WERI-Rb-1 (cell line): ENCODE results near the gene RAPGEF4.

ENCODE experiments used
- DNase-seq: peaks from one replicate; pipeline ENCODE4 v3.0.0-alpha.2; 2020
- H3K27ac ChIP-seq: fragments of 250-450 bp; sonication (Bioruptor Pico); 2 replicates; pipeline ENCODE4 v1.5.1; 2020; ENCODE audit warnings: mild to moderate bottlenecking, moderate library complexity
- H3K27me3 ChIP-seq: fragments of 250-450 bp; sonication (Bioruptor Pico); 2 replicates; pipeline ENCODE4 v1.5.1; 2021; ENCODE audit warnings: mild to moderate bottlenecking, low read depth, moderate library complexity; ENCODE audit not compliant: insufficient read depth, severe bottlenecking
- H3K36me3 ChIP-seq: fragments of 250-450 bp; sonication (Bioruptor Pico); 2 replicates; pipeline ENCODE4 v1.5.1; 2020; ENCODE audit warnings: mild to moderate bottlenecking, moderate library complexity
- H3K4me3 ChIP-seq: 2 replicates; pipeline ENCODE4 v1.5.1; 2011; ENCODE audit warnings: low read depth, mild to moderate bottlenecking, control low read depth, low read length
- H3K9me3 ChIP-seq: fragments of 250-450 bp; sonication (Bioruptor Pico); 2 replicates; pipeline ENCODE4 v1.5.1; 2021; ENCODE audit warnings: mild to moderate bottlenecking, moderate library complexity; ENCODE audit not compliant: severe bottlenecking
- CTCF ChIP-seq: IDR thresholded peaks from 2 replicates; pipeline ENCODE4 v1.5.1; 2011; ENCODE audit warnings: low read depth, mild to moderate bottlenecking, control low read depth, inconsistent platforms, low read length

Gene RAPGEF4

GRCh38 chr2:172964511-172965139 is 229.0 kb downstream of the RAPGEF4 start:
- TF ChIP-seq CTCF: no peak
- Histone ChIP-seq H3K27ac (no peak overlapping the region), H3K36me3 (no peaks in the 10 kb centered on the region), H3K4me3 (no peak overlapping the region), H3K27me3 (no peaks in the 10 kb centered on the region), H3K9me3 (no peaks in the 10 kb centered on the region)
- no peak for DNase-seq

GRCh38 chr2:172965433-172966212 is 230.0 kb downstream of the RAPGEF4 start:
- TF ChIP-seq CTCF: no peak
- no peaks in the 10 kb centered on the region for H3K36me3 ChIP-seq
- H3K27ac ChIP-seq: no peak overlapping the region
- no peak overlapping the region for H3K4me3 ChIP-seq
- H3K9me3 ChIP-seq: no peaks in the 10 kb centered on the region
- DNase-seq: no peak
- no peaks in the 10 kb centered on the region for H3K27me3 ChIP-seq

GRCh38 chr2:172967036-172967982 is 231.7 kb downstream of the RAPGEF4 start:
- Histone ChIP-seq H3K27ac (no peak overlapping the region), H3K9me3 (no peaks in the 10 kb centered on the region), H3K36me3 (no peaks in the 10 kb centered on the region), H3K27me3 (no peaks in the 10 kb centered on the region), H3K4me3 (no peak overlapping the region)
- no peak for TF ChIP-seq CTCF
- no peak for DNase-seq

- DNase-seq: no peak
- TF ChIP-seq CTCF: no peak
- no peaks in the 10 kb centered on the region for H3K36me3 ChIP-seq
- H3K27me3 ChIP-seq: no peaks in the 10 kb centered on the region
- H3K4me3 ChIP-seq: no peak overlapping the region
- no peaks in the 10 kb centered on the region for H3K9me3 ChIP-seq
- no peak overlapping the region for H3K27ac ChIP-seq
These were observed 232.4 kb downstream of the RAPGEF4 start for GRCh38 chr2:172968061-172968469.

GRCh38 chr2:172969166-172969565 is 233.5 kb downstream of the RAPGEF4 start:
- no peak for DNase-seq
- Histone ChIP-seq H3K36me3 (no peaks in the 10 kb centered on the region), H3K9me3 (no peaks in the 10 kb centered on the region), H3K27ac (no peak overlapping the region), H3K4me3 (no peak overlapping the region), H3K27me3 (no peaks in the 10 kb centered on the region)
- no peak for TF ChIP-seq CTCF
